ENCODE data around the gene SEMA7A. TPM values are rescaled to one million over a fixed set of nuclear protein-coding genes. Genes with fewer than 3 reads are reported as not detected.

The SEMA7A gene
- polyA plus RNA-seq, 12 donors = 4.1 to 9.6 (median 5.6) TPM; not detected in 1

GRCh38 chr15:74417670-74418069 is 16.1 kb downstream of the SEMA7A start:
- no peak for DNase-seq

GRCh38 chr15:74417225-74417624 is 16.5 kb downstream of the SEMA7A start:
- peak; percentile 44 for DNase-seq

- no peak for DNase-seq
Measured at GRCh38 chr15:74415966-74416916, 17.5 kb downstream of the SEMA7A start.

- DNase-seq = no peak
Measured at GRCh38 chr15:74414603-74415338, 19.0 kb downstream of the SEMA7A start.

- no peak for DNase-seq
Measured at GRCh38 chr15:74414081-74414580, 19.6 kb downstream of the SEMA7A start.

- DNase-seq = no peak
Measured at GRCh38 chr15:74413350-74414080, 20.2 kb downstream of the SEMA7A start.

- no peak for DNase-seq
Measured at GRCh38 chr15:74412159-74412558, 21.6 kb downstream of the SEMA7A start.

- no peak for DNase-seq
Measured at GRCh38 chr15:74411686-74412085, 22.1 kb downstream of the SEMA7A start.

GRCh38 chr15:74410502-74410901 is 23.3 kb downstream of the SEMA7A start:
- no peak for DNase-seq

- DNase-seq = no peak
Measured at GRCh38 chr15:74409225-74409624, 24.5 kb downstream of the SEMA7A start.

- DNase-seq = no peak
Measured at GRCh38 chr15:74408815-74409214, 24.9 kb downstream of the SEMA7A start.

GRCh38 chr15:74408385-74408784 is 25.4 kb downstream of the SEMA7A start:
- no peak for DNase-seq

GRCh38 chr15:74406992-74407705 is 26.6 kb downstream of the SEMA7A start:
- no peak for DNase-seq

- no peak for DNase-seq
Measured at GRCh38 chr15:74406517-74406916, 27.2 kb downstream of the SEMA7A start.

- DNase-seq = no peak
Measured at GRCh38 chr15:74405823-74406222, 27.9 kb downstream of the SEMA7A start.

- peak; percentile 49 for DNase-seq
Measured at GRCh38 chr15:74403991-74404563, 29.7 kb downstream of the SEMA7A start.

- no peak for DNase-seq
Measured at GRCh38 chr15:74403588-74403919, 30.2 kb downstream of the SEMA7A start.

- DNase-seq = no peak
Measured at GRCh38 chr15:74402873-74403587, 30.7 kb downstream of the SEMA7A start.

GRCh38 chr15:74402337-74402841 is 31.4 kb downstream of the SEMA7A start:
- DNase-seq = no peak

Data from muscle of arm (tissue), 12 donors.